Measurements from ENCODE around the gene CACNA1C.

CACNA1C gene

GRCh38 chr12:2343681-2344080, 290.9 kb downstream of the CACNA1C start:
- DNase-seq (ENCODE audit: low read depth) = no peak

GRCh38 chr12:2344476-2344875, 291.7 kb downstream of the CACNA1C start:
- no peak for DNase-seq (ENCODE audit: low read depth)

- DNase-seq (ENCODE audit: low read depth) = no peak
Measured at GRCh38 chr12:2344885-2345284, 292.1 kb downstream of the CACNA1C start.

GRCh38 chr12:2345902-2346301, 293.1 kb downstream of the CACNA1C start:
- DNase-seq (ENCODE audit: low read depth) = no peak

GRCh38 chr12:2346416-2346815, 293.6 kb downstream of the CACNA1C start:
- no peak for DNase-seq (ENCODE audit: low read depth)

- DNase-seq (ENCODE audit: low read depth) = no peak
Measured at GRCh38 chr12:2347137-2347843, 294.5 kb downstream of the CACNA1C start.

- DNase-seq (ENCODE audit: low read depth) = no peak
Measured at GRCh38 chr12:2347844-2348481, 295.2 kb downstream of the CACNA1C start.

- DNase-seq (ENCODE audit: low read depth) = no peak
Measured at GRCh38 chr12:2348482-2348852, 295.7 kb downstream of the CACNA1C start.

- no peak for DNase-seq (ENCODE audit: low read depth)
Measured at GRCh38 chr12:2351161-2351560, 298.4 kb downstream of the CACNA1C start.

GRCh38 chr12:2352203-2352602, 299.4 kb downstream of the CACNA1C start:
- no peak for DNase-seq (ENCODE audit: low read depth)

- DNase-seq (ENCODE audit: low read depth) = no peak
Measured at GRCh38 chr12:2353281-2353680, 300.5 kb downstream of the CACNA1C start.

GRCh38 chr12:2353691-2354090, 300.9 kb downstream of the CACNA1C start:
- no peak for DNase-seq (ENCODE audit: low read depth)

- DNase-seq (ENCODE audit: low read depth) = no peak
Measured at GRCh38 chr12:2354151-2354991, 301.6 kb downstream of the CACNA1C start.

- no peak for DNase-seq (ENCODE audit: low read depth)
Measured at GRCh38 chr12:2355198-2355597, 302.4 kb downstream of the CACNA1C start.

GRCh38 chr12:2355604-2356003, 302.8 kb downstream of the CACNA1C start:
- DNase-seq (ENCODE audit: low read depth) = no peak

GRCh38 chr12:2356601-2357125, 303.9 kb downstream of the CACNA1C start:
- no peak for DNase-seq (ENCODE audit: low read depth)

- no peak for DNase-seq (ENCODE audit: low read depth)
Measured at GRCh38 chr12:2358986-2359658, 306.3 kb downstream of the CACNA1C start.

GRCh38 chr12:2359725-2360629, 307.2 kb downstream of the CACNA1C start:
- DNase-seq (ENCODE audit: low read depth) = no peak

- DNase-seq (ENCODE audit: low read depth) = no peak
Measured at GRCh38 chr12:2360630-2361170, 307.9 kb downstream of the CACNA1C start.

- no peak for DNase-seq (ENCODE audit: low read depth)
Measured at GRCh38 chr12:2363836-2364609, 311.2 kb downstream of the CACNA1C start.

Data from T follicular helper cell (primary cell).